Right cardiac atrium (tissue), 5 donors: ENCODE data around the gene NAP1L1. TPM values are rescaled to one million over a fixed set of nuclear protein-coding genes. Genes with fewer than 3 reads are reported as not detected.

Source experiments
- ATAC-seq, 2 donors: fragments of 200-7000 bp; cut with Tn5 transposase; one replicate each; pipeline versions ENCODE4 v1.8.0 to v1.9.1; 2020; ENCODE audit warnings: moderate library complexity in 2 of 2, mild to moderate bottlenecking in 1 of 2
- DNase-seq, 3 donors: peaks; one replicate each; pipeline ENCODE4 v3.0.0-alpha.2; 2020
- H3K27ac ChIP-seq: one replicate; pipeline ENCODE4 v1.5.1; 2013; ENCODE audit warnings: mild to moderate bottlenecking, low read length, control low read depth, moderate library complexity
- H3K27me3 ChIP-seq: one replicate; pipeline ENCODE4 v1.6.1; 2013; ENCODE audit not compliant: control insufficient read depth, insufficient read depth
- H3K4me1 ChIP-seq: one replicate; pipeline ENCODE4 v1.6.1; 2013; ENCODE audit warnings: low read length; ENCODE audit not compliant: control insufficient read depth, insufficient read depth
- H3K4me3 ChIP-seq: one replicate; pipeline ENCODE4 v1.5.1; 2013; ENCODE audit warnings: low read length, control low read depth
- H3K9me3 ChIP-seq: one replicate; pipeline ENCODE4 v1.6.1; 2013; ENCODE audit warnings: low read length; ENCODE audit not compliant: control insufficient read depth
- WGBS: extraction: QIAGEN DNeasy Blood & Tissue Kit; methylation state at CpG from one replicate; pipeline ENCODE4 v1.1.7; 2013; 5-methylcytosine and 5-hydroxymethylcytosine counted together
- intact Hi-C, 4 donors: fragments of 100-400 bp; cut with DNase I; formaldehyde crosslinking; loops; one replicate each; pipeline versions ENCODE4 v1.11.0 to v1.14.0; 2022 to 2023
- polyA plus RNA-seq: library from polyadenylated mRNA; stranded (reverse); fragments of 200-250 nt; gene quantifications from one replicate; pipeline ENCODE4 v1.2.3, GENCODE V29; 2013
- total RNA-seq, 4 donors: library from RNA; stranded (reverse); fragmentation: NEBNext Ultra II Directional; extraction: Animal tissue kit (Norgen Biotek cat#: 25700); gene quantifications; one replicate each; pipeline ENCODE4 v1.2.1, GENCODE V29; 2021
- donor health status: healthy with polysubstance abuse.
- donor health status: DM: no; HTN: yes; CAD: no.
- donor health status: DM: no; HTN: no; CAD: no.
- donor health status: DM: no; HTN: yes; CAD: no; lungs with severe emphysema.
- donor health status: DM: yes; HTN: yes; CAD: no.

Gene NAP1L1
- total and polyA plus RNA-seq, 5 donors, result 335 to 471 (median 371) TPM

DNA sequence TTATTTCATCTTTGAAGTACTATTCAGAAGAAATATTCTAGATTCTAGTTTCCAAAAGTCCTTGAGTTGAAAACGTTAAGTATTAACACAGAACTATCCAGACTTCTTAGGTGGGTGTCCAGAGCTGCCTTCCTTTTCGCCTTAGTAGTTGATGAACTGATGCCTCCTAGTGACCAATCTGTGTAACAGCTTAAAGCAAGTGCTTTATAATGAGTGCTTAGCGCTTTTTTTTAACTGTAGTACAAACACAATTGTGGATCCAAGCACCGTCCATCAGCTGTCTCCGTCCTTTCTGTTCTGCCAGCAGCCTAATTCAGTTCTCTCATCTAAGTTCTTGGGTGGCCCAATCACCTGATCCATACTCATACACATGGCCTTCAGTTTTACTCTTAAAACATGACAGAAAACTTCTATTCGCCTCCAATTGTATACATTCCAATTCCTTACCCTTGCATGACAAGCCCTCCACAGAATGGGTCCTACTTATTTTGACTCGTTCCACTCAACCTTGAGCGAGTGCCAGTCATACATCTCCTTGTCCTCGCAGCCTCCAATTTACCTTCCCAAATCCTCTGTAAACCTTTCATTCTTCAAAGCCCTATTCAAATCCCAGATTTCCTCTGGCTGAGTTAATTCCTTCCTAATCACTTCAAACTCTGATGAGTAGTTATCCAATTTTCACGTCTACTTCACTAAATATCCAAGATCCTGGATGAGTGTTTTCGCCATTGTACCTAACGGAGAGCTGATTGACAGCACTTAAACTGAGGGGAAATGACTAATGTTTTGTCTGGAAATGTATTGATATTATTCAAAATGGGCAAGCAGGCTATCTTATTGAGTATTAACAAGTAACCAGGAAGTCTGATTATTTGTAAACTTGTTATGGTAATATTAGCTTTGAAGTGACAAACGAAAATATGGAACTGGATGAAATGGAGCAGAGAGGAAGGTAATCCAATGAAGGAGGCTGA, 47.1 kb downstream of the NAP1L1 start:
- Histone ChIP-seq H3K4me3 (no peak overlapping the region), H3K27me3 (no peaks in the 10 kb centered on the region), H3K4me1 (peaks cover 3% of the 10 kb centered on the region), H3K9me3 (no peaks in the 10 kb centered on the region), H3K27ac (no peak overlapping the region)
- peak; percentile 64 to 70 for ATAC-seq
- WGBS, result 33% methylated on average over 13 of the region's 13 CpGs
- no peak for DNase-seq
- intact Hi-C loops, result loop anchor here (10.0 kb wide), 5 partner anchors 103 to 513 kb away; no protein-coding TSS in a partner anchor

- Histone ChIP-seq H3K4me3 (no peak overlapping the region), H3K4me1 (peaks cover 5% of the 10 kb centered on the region), H3K9me3 (no peaks in the 10 kb centered on the region), H3K27ac (no peak overlapping the region), H3K27me3 (no peaks in the 10 kb centered on the region)
- ATAC-seq (no peak), DNase-seq (no peak)
- 70% methylated on average over 3 of the region's 3 CpGs for WGBS
- intact Hi-C loops, result loop anchor here (10.0 kb wide), 5 partner anchors 100 to 510 kb away; no protein-coding TSS in a partner anchor
Observed at GRCh38 chr12:76035045-76035444, 49.4 kb downstream of the NAP1L1 start.

DNA sequence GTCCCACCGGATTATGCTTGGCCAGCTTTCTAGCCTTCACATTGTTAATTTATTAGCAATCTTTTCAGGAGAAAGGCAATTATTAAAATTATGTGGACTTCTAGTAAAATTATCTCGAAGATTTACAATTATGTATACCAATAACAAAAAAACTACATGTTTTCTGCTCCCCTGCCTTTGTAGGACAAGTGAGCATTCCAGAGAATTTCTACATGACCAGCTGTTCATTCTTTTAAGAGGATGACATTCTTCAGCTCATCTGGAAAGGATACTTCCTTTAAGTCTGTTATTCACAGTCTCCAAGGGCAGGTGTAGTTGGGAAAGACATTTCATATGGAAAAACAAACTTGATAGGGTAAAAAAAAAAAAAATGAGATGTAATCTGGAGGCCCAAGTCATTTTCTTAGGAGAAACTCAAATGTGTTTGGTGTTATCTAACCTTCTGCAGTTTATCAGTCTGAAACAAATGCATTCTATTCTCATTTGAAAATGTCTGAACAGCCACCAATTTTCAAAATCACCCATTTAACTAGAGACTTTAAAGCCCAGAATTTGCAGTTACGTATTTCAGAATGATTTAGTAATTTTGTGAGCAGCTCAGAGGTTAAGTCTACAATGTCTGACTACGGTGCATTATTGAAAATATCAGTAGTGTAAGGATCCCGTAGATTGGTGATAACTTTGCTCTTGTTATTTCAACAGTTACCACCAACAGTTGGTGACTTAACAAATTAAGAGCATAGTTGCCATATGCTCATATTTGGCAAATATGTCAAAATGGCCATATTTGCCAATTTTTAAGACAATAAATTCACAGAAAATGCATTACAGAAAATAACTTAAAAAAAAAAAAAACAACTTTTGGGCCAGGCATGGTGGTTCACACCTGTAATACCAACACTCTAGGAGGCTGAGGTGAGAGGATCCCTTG, 51.1 kb downstream of the NAP1L1 start:
- DNase-seq (no peak), ATAC-seq (no peak)
- Histone ChIP-seq H3K27me3 (no peaks in the 10 kb centered on the region), H3K4me1 (peaks cover 5% of the 10 kb centered on the region), H3K27ac (no peak overlapping the region), H3K4me3 (no peak overlapping the region), H3K9me3 (no peaks in the 10 kb centered on the region)
- whole genome bisulfite sequencing, result 83% methylated on average over 5 of the region's 5 CpGs
- intact Hi-C loops, result loop anchor here (5.0 to 10.0 kb wide), 7 partner anchors 96 to 509 kb away; no protein-coding TSS in a partner anchor

GRCh38 chr12:76032043-76032981, 52.2 kb downstream of the NAP1L1 start:
- Histone ChIP-seq H3K27ac (peak overlapping the region; percentile 95), H3K27me3 (no peaks in the 10 kb centered on the region), H3K4me3 (peak overlapping the region; percentile 86), H3K9me3 (no peaks in the 10 kb centered on the region), H3K4me1 (peaks cover 5% of the 10 kb centered on the region)
- WGBS, result 8% methylated on average over 58 of the region's 58 CpGs
- DNase-seq, result peak in 2 of 3 donors; percentile 41 to 76
- ATAC-seq, result peak; percentile 49 to 56
- intact Hi-C loops, result loop anchor here (5.0 to 10.0 kb wide), 7 partner anchors 95 to 508 kb away; no protein-coding TSS in a partner anchor

DNA sequence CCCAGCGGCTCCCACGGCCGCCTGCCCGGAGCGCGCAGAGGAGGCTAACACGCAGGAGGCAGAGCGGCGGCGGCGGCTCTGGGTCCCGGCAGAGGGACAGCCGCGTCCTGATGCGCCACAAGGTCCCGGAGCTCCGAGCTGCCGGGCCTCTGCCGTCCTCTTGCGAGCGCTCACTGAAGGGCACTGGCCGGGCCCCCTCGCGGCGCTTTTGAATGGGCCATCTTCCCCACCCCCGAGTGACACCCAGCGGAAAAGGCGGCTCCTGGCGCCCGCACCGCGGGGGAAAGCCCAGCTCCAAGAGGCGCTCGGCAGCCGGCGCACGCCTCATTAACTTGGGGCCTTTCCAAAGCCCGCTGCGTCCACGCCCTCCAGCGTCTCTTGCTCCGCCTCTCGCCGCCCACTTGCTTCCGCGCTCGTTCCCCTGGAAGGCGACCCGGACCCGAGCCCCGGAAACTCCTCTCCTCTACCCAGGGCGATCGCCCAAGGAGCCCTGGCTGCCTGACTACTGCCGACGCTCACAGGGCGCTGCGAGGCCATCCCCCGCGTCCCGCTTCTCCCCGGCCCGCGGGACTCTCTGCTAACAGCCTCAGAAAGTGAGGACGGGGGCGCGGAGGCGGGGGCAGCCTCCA, 53.0 kb downstream of the NAP1L1 start, which contains the start of gene PHLDA1:
TSS of gene PHLDA1 (minus strand) at position 363 of the 629 bp plus-strand sequence.
- peaks cover 5% of the 10 kb centered on the region for H3K4me1 ChIP-seq
- intact Hi-C loops, result loop anchor here (5.0 to 10.0 kb wide), 7 partner anchors 94 to 507 kb away; no protein-coding TSS in a partner anchor
- ATAC-seq, result peak; percentile 94 to 96

DNA sequence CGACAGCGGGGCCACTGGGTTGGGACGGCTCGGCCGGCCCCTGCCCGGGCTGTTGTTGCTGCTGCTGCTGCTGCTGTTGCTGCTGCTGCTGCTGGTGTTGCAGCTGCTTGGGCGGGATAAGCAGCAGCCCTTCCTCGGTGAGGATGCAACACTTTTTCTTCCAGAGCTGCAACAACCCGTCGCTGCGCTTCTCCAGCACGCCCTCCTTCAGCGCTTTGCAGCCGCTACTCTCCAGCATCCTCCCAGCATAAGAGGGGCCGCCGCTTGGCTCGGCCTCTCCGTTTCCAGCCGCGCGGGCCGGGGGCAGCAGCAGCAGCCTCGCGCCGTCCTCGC, 53.4 kb downstream of the NAP1L1 start:
- intact Hi-C loops, result loop anchor here (5.0 to 10.0 kb wide), 7 partner anchors 94 to 506 kb away; no protein-coding TSS in a partner anchor
- WGBS, result 0% methylated on average over 26 of the region's 26 CpGs
- ATAC-seq (no peak), DNase-seq (no peak)
- H3K9me3 ChIP-seq, result no peaks in the 10 kb centered on the region
- H3K27me3 ChIP-seq, result no peaks in the 10 kb centered on the region
- H3K4me3 ChIP-seq, result peak overlapping the region; percentile 86
- peak overlapping the region; percentile 66 for H3K27ac ChIP-seq
- peaks cover 5% of the 10 kb centered on the region for H3K4me1 ChIP-seq

More for the DNA sequence above, 53.0 kb downstream of the NAP1L1 start, which contains the start of gene PHLDA1:
- no peaks in the 10 kb centered on the region for H3K9me3 ChIP-seq
- peak; percentile 94 to 98 (median 97) for DNase-seq
- 0% methylated on average over 67 of the region's 67 CpGs for whole genome bisulfite sequencing
- H3K4me3 ChIP-seq, result peak within 1 kb of the TSS; percentile 86
- H3K27me3 ChIP-seq, result no peaks in the 10 kb centered on the region
- H3K27ac ChIP-seq, result peak within 1 kb of the TSS; percentile 95

DNA sequence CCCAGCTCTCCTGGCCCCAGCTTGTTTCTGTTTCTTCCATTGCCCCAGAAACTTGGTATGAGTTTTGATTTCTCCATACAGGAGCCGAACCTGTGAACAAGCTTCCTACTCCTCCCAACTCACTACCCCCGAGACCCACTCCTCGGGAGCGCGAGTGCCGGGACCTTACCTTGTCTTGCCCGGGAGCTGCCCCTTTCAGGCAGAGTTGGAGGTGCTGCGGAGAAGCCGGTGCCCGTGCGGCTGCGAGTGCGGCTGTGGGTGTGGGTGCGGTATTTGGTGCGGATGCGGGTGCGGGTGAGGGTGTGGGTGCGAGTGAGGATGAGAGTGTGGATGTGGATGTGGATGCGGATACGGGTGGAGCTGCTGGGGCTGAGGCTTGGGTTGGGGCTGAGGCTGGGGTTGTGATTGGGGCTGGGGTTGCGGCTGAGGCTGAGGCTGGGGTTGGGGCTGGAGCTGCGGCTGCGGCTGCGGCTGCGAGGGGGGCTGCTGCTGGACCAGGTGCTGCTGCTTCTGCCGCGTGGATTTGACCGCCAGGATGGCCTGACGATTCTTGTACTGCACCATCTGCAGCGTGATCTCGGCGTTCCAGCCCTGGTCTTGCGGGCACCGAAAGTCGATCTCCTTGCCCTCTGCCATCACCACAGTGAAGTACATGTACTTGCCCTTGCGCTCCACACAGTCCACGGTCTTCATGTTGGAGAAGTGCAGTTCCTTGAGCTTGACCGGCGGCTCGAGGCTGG, 54.0 kb downstream of the NAP1L1 start:
- intact Hi-C loops, result loop anchor here (5.0 to 10.0 kb wide), 7 partner anchors 93 to 506 kb away; no protein-coding TSS in a partner anchor
- under 1% methylated on average over 40 of the region's 40 CpGs for WGBS
- Histone ChIP-seq H3K9me3 (no peaks in the 10 kb centered on the region), H3K4me3 (peak overlapping the region; percentile 86), H3K27ac (peak overlapping the region; percentile 66), H3K27me3 (no peaks in the 10 kb centered on the region), H3K4me1 (peaks cover 5% of the 10 kb centered on the region)
- DNase-seq (peak; percentile 34 to 74 (median 72)), ATAC-seq (peak; percentile 30 to 39)

- peak overlapping the region; percentile 86 for H3K4me3 ChIP-seq
- no peaks in the 10 kb centered on the region for H3K27me3 ChIP-seq
- no peaks in the 10 kb centered on the region for H3K9me3 ChIP-seq
- 1% methylated on average over 22 of the region's 22 CpGs for WGBS
- DNase-seq (peak; percentile 18 to 62 (median 44)), ATAC-seq (no peak)
- H3K4me1 ChIP-seq, result peaks cover 5% of the 10 kb centered on the region
- intact Hi-C loops, result loop anchor here (5.0 to 10.0 kb wide), 7 partner anchors 93 to 505 kb away; no protein-coding TSS in a partner anchor
- H3K27ac ChIP-seq, result no peak overlapping the region
Observed at GRCh38 chr12:76029982-76030340, 54.5 kb downstream of the NAP1L1 start.
